Spleen (tissue), 11 donors: Measurements from ENCODE around the gene RAB5B. TPM values are rescaled to one million over a fixed set of nuclear protein-coding genes. Genes with fewer than 3 reads are reported as not detected.

ENCODE experiments used
- DNase-seq: peaks from one replicate; pipeline ENCODE4 v3.0.0-alpha.2; 2020
- H3K27ac ChIP-seq, 8 donors: fragments of 200-600 bp; sonication (generic) in 7 of 8; 1 replicate in 4 of 8; 2 replicates in 4 of 8; pipeline versions ENCODE4 v1.5.0 to v1.8.0; 2016 to 2021; ENCODE audit warnings: inconsistent platforms in 4 of 8, mild to moderate bottlenecking in 4 of 8, moderate library complexity in 1 of 8
- H3K27me3 ChIP-seq, 7 donors: fragments of 200-600 bp; sonication (generic) in 6 of 7; replicated peaks in 1 of 7; 1 replicate in 4 of 7; 2 replicates in 3 of 7; pipeline versions ENCODE4 v1.5.0 to v1.8.0; 2016 to 2021; ENCODE audit warnings: inconsistent platforms in 3 of 7, mild to moderate bottlenecking in 1 of 7
- H3K36me3 ChIP-seq, 6 donors: fragments of 200-600 bp; sonication (generic) in 5 of 6; 1 replicate in 4 of 6; 2 replicates in 2 of 6; pipeline versions ENCODE4 v1.5.0 to v1.8.0; 2016 to 2021; ENCODE audit warnings: inconsistent platforms in 2 of 6
- H3K4me1 ChIP-seq, 6 donors: fragments of 200-600 bp; sonication (generic) in 5 of 6; 1 replicate in 3 of 6; 2 replicates in 3 of 6; pipeline versions ENCODE4 v1.5.0 to v1.8.0; 2016 to 2021; ENCODE audit warnings: inconsistent platforms in 3 of 6
- H3K4me3 ChIP-seq, 8 donors: fragments of 200-600 bp; sonication (generic) in 7 of 8; 1 replicate in 4 of 8; 2 replicates in 4 of 8; pipeline versions ENCODE4 v1.5.0 to v1.8.0; 2016 to 2021; ENCODE audit warnings: inconsistent platforms in 4 of 8, mild to moderate bottlenecking in 4 of 8, moderate library complexity in 2 of 8
- H3K9me3 ChIP-seq, 8 donors: fragments of 200-600 bp; sonication (generic) in 7 of 8; 1 replicate in 4 of 8; 2 replicates in 4 of 8; pipeline versions ENCODE4 v1.5.0 to v1.8.0; 2016 to 2021; ENCODE audit warnings: inconsistent platforms in 4 of 8
- POLR2A ChIP-seq, 3 donors: fragments of 450-650 bp; IDR thresholded peaks; one replicate each; pipeline ENCODE4 v1.5.1; 2017; ENCODE audit warnings: antibody characterized with exemption in 3 of 3, mild to moderate bottlenecking in 1 of 3
- POLR2AphosphoS5 ChIP-seq, 3 donors: sonication (generic); formaldehyde crosslinking; IDR thresholded peaks; one replicate each; pipeline ENCODE4 v1.5.1; 2017; ENCODE audit warnings: antibody characterized with exemption in 3 of 3
- WGBS, 5 donors: extraction: QIAGEN DNeasy Blood & Tissue Kit in 3 of 5; methylation state at CpG; one replicate each; pipeline versions ENCODE4 v1.1.5 to v1.1.7; 2013 to 2018; 5-methylcytosine and 5-hydroxymethylcytosine counted together
- intact Hi-C: fragments of 100-400 bp; cut with DNase I; formaldehyde crosslinking; loops from one replicate; pipeline ENCODE4 v1.15.0; 2023; ENCODE audit warnings: low total_unique reads
- polyA plus RNA-seq, 3 donors: library from polyadenylated mRNA; stranded (reverse); fragments of 200-250 nt; gene quantifications; one replicate each; pipeline ENCODE4 v1.2.1, GENCODE V29; 2013
- total RNA-seq, 7 donors: library from RNA; depleted of rRNA in 3 of 7; stranded (reverse); fragments of >200 nt in 3 of 7; fragmentation: NEBNext Ultra II Directional in 4 of 7; extraction: Animal tissue kit (Norgen Biotek cat#: 25700) in 4 of 7; gene quantifications; one replicate each; pipeline versions ENCODE4 v1.1.0 to v1.2.1, GENCODE V29; 2016 to 2021
- TF ChIP-seq, protein P1 (sequence below), 11 experiments: fragments of 200-600 bp in 7 of 11; fragments of 450-650 bp in 4 of 11; sonication (generic) in 4 of 11; IDR thresholded peaks in 8 of 11; conservative IDR thresholded peaks in 3 of 11; 1 replicate in 7 of 11; 2 replicates in 4 of 11; pipeline versions ENCODE4 v1.4.0 to v1.8.0; 2016 to 2021; ENCODE audit warnings: antibody characterized with exemption in 11 of 11, inconsistent platforms in 4 of 11, mild to moderate bottlenecking in 1 of 11
- donor health status: healthy with polysubstance abuse.
- donor health status: DM: no; HTN: no; CAD: no; lungs with moderate emphysema.
- donor health status: DM: no; HTN: no; CAD: no.
- donor health status: Bipolar disorder and iron deficiency.
- donor health status: healthy.
- donor health status: DM: no; HTN: no; CAD: no.
- donor health status: DM: yes; HTN: yes; CAD: no.

Gene RAB5B
- total and polyA plus RNA-seq, 10 donors: 30.9 to 101 (median 81.4) TPM

DNA sequence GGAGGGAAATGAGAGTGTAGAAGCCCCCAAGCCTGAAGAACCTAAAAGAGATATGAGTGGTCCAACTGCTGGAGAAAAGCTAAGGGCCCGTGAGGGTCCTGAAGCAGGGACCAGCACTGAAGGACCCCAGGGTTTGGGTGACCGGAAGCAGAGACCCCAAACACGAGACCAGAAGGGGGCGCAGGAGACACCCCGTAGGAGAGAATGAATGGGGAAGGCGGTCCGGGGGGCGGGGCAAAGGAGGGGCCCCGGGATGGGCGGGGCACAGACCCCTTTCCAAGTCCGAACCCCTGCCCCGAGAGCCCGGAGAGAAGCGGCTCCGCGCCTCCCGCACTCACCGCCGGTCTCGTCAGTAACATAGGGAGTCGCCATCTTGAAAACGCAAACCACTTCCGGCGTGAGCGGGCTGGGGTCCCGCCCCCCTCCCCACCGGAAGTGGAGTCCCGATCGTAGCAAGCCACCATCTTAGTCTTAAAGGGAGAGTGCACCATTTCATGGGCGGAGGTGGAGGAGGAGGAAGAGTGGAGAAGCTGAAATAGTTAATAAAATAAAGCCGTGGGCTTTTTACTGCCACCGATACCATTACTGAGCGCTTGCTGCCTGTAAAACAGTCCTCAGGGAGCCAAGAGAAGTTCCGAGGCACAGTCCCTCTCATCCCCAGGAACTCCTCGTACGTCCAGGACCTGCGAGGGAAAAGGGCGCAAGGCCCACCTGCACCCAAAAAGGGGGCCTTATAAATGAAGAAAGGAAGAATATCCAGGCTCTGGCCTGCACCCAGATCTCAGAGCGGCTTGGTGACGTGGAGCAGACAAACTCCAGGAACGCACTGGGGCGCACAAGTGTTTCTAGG lies 46.9 kb upstream of the RAB5B start:
- Histone ChIP-seq H3K27me3 (no peaks in the 10 kb centered on the region), H3K9me3 (no peaks in the 10 kb centered on the region), H3K4me1 (peaks cover 34 to 89% (median 66%) of the 10 kb centered on the region in 6 donors), H3K27ac (peak overlapping the region; percentile 93 to 99 (median 96)), H3K36me3 (peaks cover 0 to 33% (median 6%) of the 10 kb centered on the region in 6 donors), H3K4me3 (peak overlapping the region; percentile 70 to 98 (median 88))
- peak; percentile 83 to 88 (median 87) for TF ChIP-seq POLR2AphosphoS5 (IDR thresholded peaks at IDR 0.05)
- peak in 1 of 3 donors; percentile 30 for TF ChIP-seq POLR2A (IDR thresholded peaks at IDR 0.05)
- TF ChIP-seq, protein P1, sequence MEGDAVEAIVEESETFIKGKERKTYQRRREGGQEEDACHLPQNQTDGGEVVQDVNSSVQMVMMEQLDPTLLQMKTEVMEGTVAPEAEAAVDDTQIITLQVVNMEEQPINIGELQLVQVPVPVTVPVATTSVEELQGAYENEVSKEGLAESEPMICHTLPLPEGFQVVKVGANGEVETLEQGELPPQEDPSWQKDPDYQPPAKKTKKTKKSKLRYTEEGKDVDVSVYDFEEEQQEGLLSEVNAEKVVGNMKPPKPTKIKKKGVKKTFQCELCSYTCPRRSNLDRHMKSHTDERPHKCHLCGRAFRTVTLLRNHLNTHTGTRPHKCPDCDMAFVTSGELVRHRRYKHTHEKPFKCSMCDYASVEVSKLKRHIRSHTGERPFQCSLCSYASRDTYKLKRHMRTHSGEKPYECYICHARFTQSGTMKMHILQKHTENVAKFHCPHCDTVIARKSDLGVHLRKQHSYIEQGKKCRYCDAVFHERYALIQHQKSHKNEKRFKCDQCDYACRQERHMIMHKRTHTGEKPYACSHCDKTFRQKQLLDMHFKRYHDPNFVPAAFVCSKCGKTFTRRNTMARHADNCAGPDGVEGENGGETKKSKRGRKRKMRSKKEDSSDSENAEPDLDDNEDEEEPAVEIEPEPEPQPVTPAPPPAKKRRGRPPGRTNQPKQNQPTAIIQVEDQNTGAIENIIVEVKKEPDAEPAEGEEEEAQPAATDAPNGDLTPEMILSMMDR (IDR thresholded peaks at IDR 0.05 in 8 of 11, conservative IDR thresholded peaks at IDR 0.05 in 3 of 11): peak; percentile 52 to 80 (median 73)
- WGBS, 5 donors: 0 to 1% (median 0%) methylated on average over 30 to 42 of the region's 42 CpGs
- intact Hi-C loops: loop anchor here (5.0 kb wide), 1 partner anchor 95 kb away; no protein-coding TSS in a partner anchor
- peak; percentile 98 for DNase-seq

DNA sequence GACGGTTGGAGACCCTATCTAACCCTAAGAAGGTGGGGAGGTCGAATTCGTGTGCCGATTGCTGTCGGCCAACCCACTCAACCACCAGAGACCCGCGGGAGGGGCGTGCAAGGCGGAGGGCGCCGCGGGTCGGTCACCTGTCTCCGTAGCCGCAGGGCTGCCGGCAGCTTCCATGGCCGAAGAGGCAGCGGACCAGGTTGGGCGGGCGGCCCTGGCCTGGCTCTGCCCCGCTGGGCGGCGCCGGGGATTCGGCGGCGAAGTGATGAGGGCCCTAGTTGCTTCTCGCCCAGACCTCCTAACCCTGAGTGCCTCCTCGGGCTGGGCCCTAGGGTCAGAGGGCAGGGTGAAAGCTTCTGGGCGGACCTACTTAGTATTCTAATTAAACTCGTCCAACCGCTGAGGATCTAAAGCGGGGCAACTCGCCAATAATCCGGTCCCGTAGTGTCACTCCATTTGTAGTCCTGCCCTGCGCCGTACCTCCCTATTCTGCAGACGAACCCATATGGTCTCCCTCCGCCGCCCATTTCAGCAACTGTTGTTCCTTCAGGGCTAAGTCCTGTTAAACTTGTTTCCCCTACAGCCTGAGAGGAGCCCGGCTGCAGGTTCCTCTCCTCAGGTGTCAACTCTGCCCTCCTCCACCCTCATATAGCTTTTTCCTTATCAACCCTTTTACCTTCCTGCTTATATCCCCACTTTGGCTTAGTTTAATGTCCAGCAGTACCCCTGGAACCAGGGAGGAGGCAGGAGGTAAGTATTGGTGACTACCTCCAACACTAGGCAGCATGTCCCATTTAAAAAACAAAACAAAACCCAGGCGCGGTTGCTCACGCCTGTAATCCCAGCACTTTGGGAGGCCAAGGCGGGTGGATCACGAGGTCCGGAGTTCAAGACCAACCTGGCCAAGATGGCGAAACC lies 46.0 kb upstream of the RAB5B start, which contains the start of gene PYM1:
PYM1 (minus strand) TSS at position 307 of the 915 bp plus-strand sequence; CDS start at position 174, 133 bp downstream.
- Histone ChIP-seq H3K4me3 (peak within 1 kb of the TSS; percentile 70 to 98 (median 88)), H3K27me3 (no peaks in the 10 kb centered on the region), H3K9me3 (no peaks in the 10 kb centered on the region), H3K4me1 (peaks cover 35 to 87% (median 68%) of the 10 kb centered on the region in 6 donors), H3K27ac (peak within 1 kb of the TSS; percentile 93 to 99 (median 96)), H3K36me3 (peaks cover 0 to 25% (median 2%) of the 10 kb centered on the region in 6 donors)
- 6 to 10% (median 7%) methylated on average over 29 to 49 of the region's 49 CpGs for WGBS, 5 donors
- intact Hi-C loops: loop anchor here (5.0 kb wide), 1 partner anchor 96 kb away; no protein-coding TSS in a partner anchor
- DNase-seq: peak; percentile 95
- TF ChIP-seq POLR2AphosphoS5 (IDR thresholded peaks at IDR 0.05) (peak; percentile 83 to 90 (median 87)), POLR2A (IDR thresholded peaks at IDR 0.05) (no peak)

DNA sequence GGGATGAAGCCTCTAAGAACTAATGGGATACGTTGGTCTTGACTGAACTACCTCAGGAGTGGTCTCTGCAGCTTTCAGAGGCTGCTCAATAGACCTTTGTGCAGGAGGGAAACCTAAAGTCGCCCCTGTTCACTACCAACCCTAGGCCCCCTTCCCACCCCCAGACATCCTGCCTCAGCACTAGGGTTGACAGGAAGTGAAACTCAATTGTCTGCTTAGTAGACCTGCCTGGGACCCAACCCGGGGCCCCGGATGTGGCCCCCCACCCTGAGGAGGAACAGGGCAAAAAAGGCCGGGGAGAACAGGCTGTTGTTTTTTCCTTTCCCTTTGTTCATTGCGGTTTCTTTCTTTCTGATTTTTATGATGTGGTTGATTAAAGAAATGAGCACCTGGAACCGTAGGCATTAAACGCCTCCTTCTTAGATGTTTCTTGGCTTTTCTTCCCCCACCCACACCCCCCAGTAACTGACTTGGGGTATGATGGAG lies 44.5 kb upstream of the RAB5B start:
- 7 to 27% (median 12%) methylated on average over 8 of the region's 8 CpGs for WGBS, 5 donors
- Histone ChIP-seq H3K4me1 (peaks cover 43 to 87% (median 79%) of the 10 kb centered on the region in 6 donors), H3K27ac (peak overlapping the region; percentile 93 to 99 (median 96)), H3K4me3 (peak overlapping the region in 6 of 8 donors; percentile 2 to 98 (median 82)), H3K36me3 (peaks cover 0 to 10% (median 0%) of the 10 kb centered on the region in 6 donors), H3K9me3 (no peaks in the 10 kb centered on the region), H3K27me3 (no peaks in the 10 kb centered on the region)
- peak; percentile 96 for DNase-seq
- TF ChIP-seq POLR2A (IDR thresholded peaks at IDR 0.05) (peak in 1 of 3 donors; percentile 4), POLR2AphosphoS5 (IDR thresholded peaks at IDR 0.05) (peak; percentile 12 to 89 (median 79))
- TF ChIP-seq, protein P1 (IDR thresholded peaks at IDR 0.05 in 8 of 11, conservative IDR thresholded peaks at IDR 0.05 in 3 of 11): no peak
- intact Hi-C loops: loop anchor here (5.0 kb wide), 1 partner anchor 97 kb away; no protein-coding TSS in a partner anchor

DNA sequence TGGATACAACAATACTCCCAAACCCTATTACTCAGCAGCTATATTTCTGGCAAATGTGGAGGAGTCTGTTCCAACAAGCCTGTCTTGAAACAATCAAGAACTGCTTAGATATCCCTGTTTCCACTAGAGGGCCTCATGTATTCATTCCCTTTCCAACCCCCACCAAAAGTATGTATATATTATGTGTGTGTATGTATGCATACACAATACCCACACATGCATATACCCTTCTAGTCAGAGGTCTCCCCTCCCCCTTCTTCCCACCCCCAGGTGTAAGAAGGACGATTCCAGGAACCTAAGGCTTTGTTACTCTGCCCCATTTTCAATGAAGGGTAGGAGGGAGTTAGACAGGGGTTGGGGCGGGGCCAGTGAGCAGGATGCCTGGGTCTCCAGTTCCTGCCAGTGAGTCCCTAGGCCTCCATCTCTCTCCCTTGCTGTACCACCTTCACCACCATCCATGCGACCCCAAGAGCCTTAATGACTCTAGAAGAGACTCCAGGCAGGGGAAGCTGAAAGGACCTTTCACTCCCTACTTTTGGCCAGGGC lies 43.0 kb upstream of the RAB5B start, which contains the start of gene DGKA:
DGKA (plus strand) TSS at position 392 of the 546 bp plus-strand sequence. CDS start 5,342 bp downstream, outside the sequence.
- Histone ChIP-seq H3K4me1 (peaks cover 47 to 87% (median 76%) of the 10 kb centered on the region in 6 donors), H3K4me3 (peak within 1 kb of the TSS; percentile 60 to 98 (median 75)), H3K36me3 (peaks cover 0 to 13% (median 0%) of the 10 kb centered on the region in 6 donors), H3K27me3 (no peaks in the 10 kb centered on the region), H3K27ac (peak within 1 kb of the TSS; percentile 93 to 99 (median 96)), H3K9me3 (no peaks in the 10 kb centered on the region)
- peak; percentile 90 for DNase-seq
- TF ChIP-seq POLR2AphosphoS5 (IDR thresholded peaks at IDR 0.05) (peak in 1 of 3 donors; percentile 30), POLR2A (IDR thresholded peaks at IDR 0.05) (no peak)
- TF ChIP-seq, protein P1 (IDR thresholded peaks at IDR 0.05 in 8 of 11, conservative IDR thresholded peaks at IDR 0.05 in 3 of 11): peak in 10 of 11 experiments; percentile 5 to 59 (median 50)
- 18 to 32% (median 26%) methylated on average over 3 of the region's 3 CpGs for WGBS, 5 donors
- intact Hi-C loops: no loop called here
